ENCODE measurements around the gene KCNH1. TPM values are rescaled to one million over a fixed set of nuclear protein-coding genes. Genes with fewer than 3 reads are reported as not detected.

The KCNH1 gene
- total RNA-seq, 1 donor from 2014 or later = 0.10 TPM

DNA sequence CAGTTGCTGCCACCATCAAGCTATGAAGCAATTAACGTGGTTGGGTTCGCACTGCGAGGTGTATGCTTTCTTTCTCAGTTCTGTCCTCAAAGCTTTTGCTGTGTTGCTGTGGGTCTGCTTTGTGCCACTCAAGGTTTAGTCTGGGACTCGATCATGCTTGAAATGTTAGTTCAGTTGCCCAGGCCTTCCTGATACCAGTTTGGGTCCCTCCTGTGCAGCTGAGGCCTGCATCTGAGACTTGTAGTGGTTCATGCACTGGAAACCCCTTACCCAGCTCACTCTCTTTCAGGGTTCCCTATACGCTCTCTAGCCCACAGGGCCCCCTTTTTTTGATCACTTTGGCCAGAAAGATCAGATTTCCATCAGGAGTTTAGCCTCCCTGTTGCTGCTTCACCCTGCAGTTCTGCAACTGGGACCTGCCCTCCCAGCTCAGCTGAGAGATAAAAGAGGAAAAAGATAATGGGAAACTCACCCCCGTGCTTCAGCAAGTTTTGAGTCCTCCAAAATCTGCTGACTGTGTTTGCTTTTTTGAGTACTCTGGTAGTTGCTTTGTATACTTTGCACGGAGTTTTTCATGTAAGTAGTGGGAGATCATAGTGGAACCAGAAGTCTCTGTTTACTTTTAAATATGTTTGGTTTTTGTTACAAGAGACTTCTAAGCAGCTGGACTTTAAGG is 488.2 kb downstream of the KCNH1 start:
- TF ChIP-seq, protein P1, sequence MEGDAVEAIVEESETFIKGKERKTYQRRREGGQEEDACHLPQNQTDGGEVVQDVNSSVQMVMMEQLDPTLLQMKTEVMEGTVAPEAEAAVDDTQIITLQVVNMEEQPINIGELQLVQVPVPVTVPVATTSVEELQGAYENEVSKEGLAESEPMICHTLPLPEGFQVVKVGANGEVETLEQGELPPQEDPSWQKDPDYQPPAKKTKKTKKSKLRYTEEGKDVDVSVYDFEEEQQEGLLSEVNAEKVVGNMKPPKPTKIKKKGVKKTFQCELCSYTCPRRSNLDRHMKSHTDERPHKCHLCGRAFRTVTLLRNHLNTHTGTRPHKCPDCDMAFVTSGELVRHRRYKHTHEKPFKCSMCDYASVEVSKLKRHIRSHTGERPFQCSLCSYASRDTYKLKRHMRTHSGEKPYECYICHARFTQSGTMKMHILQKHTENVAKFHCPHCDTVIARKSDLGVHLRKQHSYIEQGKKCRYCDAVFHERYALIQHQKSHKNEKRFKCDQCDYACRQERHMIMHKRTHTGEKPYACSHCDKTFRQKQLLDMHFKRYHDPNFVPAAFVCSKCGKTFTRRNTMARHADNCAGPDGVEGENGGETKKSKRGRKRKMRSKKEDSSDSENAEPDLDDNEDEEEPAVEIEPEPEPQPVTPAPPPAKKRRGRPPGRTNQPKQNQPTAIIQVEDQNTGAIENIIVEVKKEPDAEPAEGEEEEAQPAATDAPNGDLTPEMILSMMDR (IDR thresholded peaks at IDR 0.05; ENCODE audit: unreplicated experiment) = no peak
- Mint-ChIP-seq H3K36me3 (ENCODE audit: low read depth, unreplicated experiment) (no peaks in the 10 kb centered on the region), H3K4me1 (ENCODE audit: unreplicated experiment) (no peaks in the 10 kb centered on the region), H3K27me3 (ENCODE audit: unreplicated experiment) (no peaks in the 10 kb centered on the region), H3K9me3 (ENCODE audit: unreplicated experiment) (no peaks in the 10 kb centered on the region), H3K4me3 (ENCODE audit: unreplicated experiment) (no peak overlapping the region), H3K27ac (ENCODE audit: unreplicated experiment) (no peak overlapping the region)
- DNase-seq (ENCODE audit: low spot score) = no peak

DNA sequence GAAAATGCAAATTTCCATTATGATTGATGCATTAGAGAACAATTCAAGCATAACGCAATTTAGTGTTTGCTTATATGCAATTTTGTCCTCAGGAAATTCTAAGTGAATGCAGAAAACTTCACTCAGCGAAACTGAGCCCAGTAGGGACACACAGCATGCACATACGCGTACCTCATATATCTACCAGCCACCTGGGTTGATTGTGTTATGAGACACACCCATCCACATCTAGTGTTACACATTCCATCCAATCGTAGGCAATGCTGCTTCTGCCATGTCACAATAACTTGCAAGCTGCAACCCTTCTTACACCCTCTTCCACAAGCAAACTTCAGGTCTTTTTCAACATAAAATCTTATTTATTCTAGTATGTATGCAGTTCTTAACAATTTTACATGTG is 492.4 kb downstream of the KCNH1 start:
- Mint-ChIP-seq H3K27ac (ENCODE audit: unreplicated experiment) (no peak overlapping the region), H3K4me3 (ENCODE audit: unreplicated experiment) (no peak overlapping the region), H3K9me3 (ENCODE audit: unreplicated experiment) (no peaks in the 10 kb centered on the region), H3K36me3 (ENCODE audit: low read depth, unreplicated experiment) (no peaks in the 10 kb centered on the region), H3K27me3 (ENCODE audit: unreplicated experiment) (peaks cover 2% of the 10 kb centered on the region), H3K4me1 (ENCODE audit: unreplicated experiment) (no peaks in the 10 kb centered on the region)
- DNase-seq (ENCODE audit: low spot score) = no peak
- TF ChIP-seq, protein P1 (IDR thresholded peaks at IDR 0.05; ENCODE audit: unreplicated experiment) = no peak

DNA sequence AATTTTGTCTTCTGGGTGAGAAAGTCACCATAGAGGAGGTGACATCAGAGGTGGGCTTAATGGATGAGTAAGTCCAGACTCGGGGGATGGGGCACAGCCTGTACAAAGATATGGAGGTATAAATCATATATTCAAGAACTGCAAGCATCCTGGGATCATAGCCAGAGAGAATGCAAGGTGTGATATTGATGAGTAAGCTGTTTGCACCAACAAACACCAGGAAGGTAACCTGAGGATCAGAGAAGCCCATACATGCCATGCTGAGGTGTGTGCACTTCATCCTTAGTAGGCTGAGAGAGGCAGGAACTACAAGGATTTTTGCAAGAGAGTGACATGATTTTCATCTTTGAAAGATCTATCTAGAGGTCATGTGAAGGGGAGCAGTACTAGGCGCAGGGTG is 498.8 kb downstream of the KCNH1 start:
- no peaks in the 10 kb centered on the region for H3K36me3 Mint-ChIP-seq (ENCODE audit: low read depth, unreplicated experiment)
- TF ChIP-seq, protein P1 (IDR thresholded peaks at IDR 0.05; ENCODE audit: unreplicated experiment) = no peak
- no peak overlapping the region for H3K4me3 Mint-ChIP-seq (ENCODE audit: unreplicated experiment)
- H3K4me1 Mint-ChIP-seq (ENCODE audit: unreplicated experiment) = no peaks in the 10 kb centered on the region
- H3K9me3 Mint-ChIP-seq (ENCODE audit: unreplicated experiment) = no peaks in the 10 kb centered on the region
- DNase-seq (ENCODE audit: low spot score) = no peak
- peaks cover 2% of the 10 kb centered on the region for H3K27me3 Mint-ChIP-seq (ENCODE audit: unreplicated experiment)
- no peak overlapping the region for H3K27ac Mint-ChIP-seq (ENCODE audit: unreplicated experiment)

DNA sequence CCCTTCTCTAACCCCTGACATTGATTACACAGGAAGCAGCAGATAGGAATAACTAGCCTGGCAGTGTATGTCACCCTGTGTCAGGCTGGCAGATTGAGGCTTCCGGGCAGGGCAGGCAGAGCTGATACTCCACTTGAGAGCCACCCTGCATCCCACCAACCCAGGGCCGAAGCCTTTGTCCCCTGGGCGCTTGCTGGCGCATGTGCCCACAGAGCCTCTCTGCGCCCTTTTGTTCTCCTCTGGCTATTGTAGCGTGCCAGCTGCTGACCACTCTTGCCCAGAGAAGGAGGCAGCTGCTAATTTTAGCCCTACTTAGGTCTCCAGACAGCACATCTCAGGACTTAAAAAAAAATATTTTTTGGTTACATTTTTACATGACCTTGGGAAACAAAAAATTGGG is 500.3 kb downstream of the KCNH1 start:
- Mint-ChIP-seq H3K27ac (ENCODE audit: unreplicated experiment) (no peak overlapping the region), H3K9me3 (ENCODE audit: unreplicated experiment) (no peaks in the 10 kb centered on the region), H3K36me3 (ENCODE audit: low read depth, unreplicated experiment) (no peaks in the 10 kb centered on the region), H3K27me3 (ENCODE audit: unreplicated experiment) (no peaks in the 10 kb centered on the region), H3K4me1 (ENCODE audit: unreplicated experiment) (no peaks in the 10 kb centered on the region), H3K4me3 (ENCODE audit: unreplicated experiment) (no peak overlapping the region)
- TF ChIP-seq, protein P1 (IDR thresholded peaks at IDR 0.05; ENCODE audit: unreplicated experiment) = no peak
- DNase-seq (ENCODE audit: low spot score) = no peak

DNA sequence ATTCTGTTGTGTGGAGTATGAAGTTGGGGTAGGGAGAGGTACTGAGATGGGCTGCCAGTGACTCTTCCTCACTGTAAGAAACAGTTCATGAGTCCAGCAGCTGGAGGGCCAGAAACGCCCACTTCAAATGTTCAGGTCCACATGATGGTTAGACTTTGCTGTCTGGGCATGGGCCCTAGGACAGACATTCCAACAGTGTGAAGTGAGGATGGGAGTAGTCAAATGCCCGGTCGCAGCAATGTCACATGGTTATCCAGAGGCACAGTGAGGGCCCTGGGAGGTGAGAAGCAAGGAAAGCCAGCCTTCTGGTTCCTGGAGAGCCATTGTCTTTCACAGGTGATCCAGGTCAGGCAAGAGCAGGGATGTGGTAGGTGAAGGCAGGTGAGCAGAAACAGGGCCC is 500.8 kb downstream of the KCNH1 start:
- H3K9me3 Mint-ChIP-seq (ENCODE audit: unreplicated experiment) = no peaks in the 10 kb centered on the region
- H3K4me3 Mint-ChIP-seq (ENCODE audit: unreplicated experiment) = no peak overlapping the region
- DNase-seq (ENCODE audit: low spot score) = no peak
- no peaks in the 10 kb centered on the region for H3K4me1 Mint-ChIP-seq (ENCODE audit: unreplicated experiment)
- H3K27me3 Mint-ChIP-seq (ENCODE audit: unreplicated experiment) = no peaks in the 10 kb centered on the region
- H3K27ac Mint-ChIP-seq (ENCODE audit: unreplicated experiment) = no peak overlapping the region
- H3K36me3 Mint-ChIP-seq (ENCODE audit: low read depth, unreplicated experiment) = no peaks in the 10 kb centered on the region
- TF ChIP-seq, protein P1 (IDR thresholded peaks at IDR 0.05; ENCODE audit: unreplicated experiment) = no peak

Data from endothelial cell (in vitro differentiated cells).